ENCODE results near the gene HRH3. TPM values are rescaled to one million over a fixed set of nuclear protein-coding genes. Genes with fewer than 3 reads are reported as not detected.

HRH3 gene
- total RNA-seq, 1 experiment from 2014 or later = not detected

DNA sequence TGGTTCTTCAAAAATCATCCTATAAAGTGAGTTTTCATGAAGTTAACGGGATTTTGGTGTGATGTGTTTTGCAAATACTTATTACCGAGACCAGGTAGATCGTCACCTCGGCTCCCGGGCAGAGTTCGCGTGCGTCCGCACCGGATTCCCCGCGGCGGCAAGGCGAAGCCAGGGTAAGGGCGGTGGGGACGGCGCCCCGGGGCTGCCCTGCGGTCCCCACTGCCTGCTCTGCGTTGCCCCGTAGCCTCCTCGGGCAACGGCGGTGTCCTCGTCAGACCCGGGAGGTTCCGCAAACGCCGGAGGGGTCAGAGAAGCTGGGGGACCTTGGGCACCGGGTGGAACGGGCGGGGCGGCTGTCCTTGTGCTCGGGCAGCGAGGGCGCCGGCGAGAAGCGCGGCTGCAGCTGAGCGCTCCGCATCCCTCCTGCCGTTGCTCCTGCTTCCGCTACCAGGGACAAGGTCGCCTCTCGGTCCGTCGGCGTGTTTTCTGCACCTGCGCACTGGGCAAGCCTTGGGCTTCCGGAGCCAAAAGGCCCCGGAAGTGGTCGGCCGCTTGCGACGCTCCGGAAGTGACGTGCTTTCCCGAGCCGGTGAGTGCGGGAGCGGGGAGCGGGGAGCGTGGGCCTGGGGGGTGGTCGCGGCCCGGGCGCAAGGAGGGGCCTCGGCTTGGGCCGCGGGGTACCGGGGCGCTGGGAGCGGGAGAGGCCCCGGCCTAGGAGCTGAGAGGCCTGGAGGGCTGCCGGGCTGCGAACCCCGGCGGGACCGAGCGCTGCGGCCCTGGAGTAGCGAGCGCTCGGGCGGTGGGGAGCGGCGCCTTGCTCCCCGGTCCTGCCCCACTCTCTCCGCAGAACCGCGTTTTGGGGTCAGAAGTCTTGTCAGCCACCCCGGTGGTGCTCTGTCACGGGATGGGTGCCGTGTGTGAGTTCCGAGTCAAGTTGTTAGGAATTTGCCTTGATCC is 37.3 kb downstream of the HRH3 start, which contains the start of gene MTG2:
Gene MTG2, plus strand, starts transcription at position 560 of the 957 bp plus-strand sequence. CDS start 10,393 bp downstream, outside the sequence.
- BruUV-seq (replicated peaks) = no TSS peak
- DNase-seq = peak; percentile 100
- Mint-ChIP-seq H3K36me3 (ENCODE audit: insufficient read depth, unreplicated experiment) (peaks cover 62% of the 10 kb centered on the region), H3K27me3 (ENCODE audit: insufficient read depth, unreplicated experiment) (no peaks in the 10 kb centered on the region), H3K9me3 (ENCODE audit: unreplicated experiment) (no peaks in the 10 kb centered on the region), H3K4me1 (ENCODE audit: low read depth, unreplicated experiment) (peaks cover 30% of the 10 kb centered on the region), H3K4me3 (ENCODE audit: unreplicated experiment) (peak within 1 kb of the TSS; percentile 96), H3K27ac (ENCODE audit: unreplicated experiment) (peak within 1 kb of the TSS; percentile 99)
- no peaks in the 10 kb centered on the region for H3K36me3 ChIP-seq (ENCODE audit: control insufficient read depth, insufficient read depth, low read length)
- CTCF ChIA-PET = interaction anchor here (0.9 kb wide), 1 partner anchor 56 kb away, joined by 3 read pairs; the partner anchor contains the start of gene OSBPL2
- peaks cover 23% of the 10 kb centered on the region for H3K4me1 ChIP-seq
- no peaks in the 10 kb centered on the region for H3K27me3 ChIP-seq (replicated peaks; ENCODE audit: control insufficient read depth, insufficient read depth, low read length)
- TF ChIP-seq, protein P1, sequence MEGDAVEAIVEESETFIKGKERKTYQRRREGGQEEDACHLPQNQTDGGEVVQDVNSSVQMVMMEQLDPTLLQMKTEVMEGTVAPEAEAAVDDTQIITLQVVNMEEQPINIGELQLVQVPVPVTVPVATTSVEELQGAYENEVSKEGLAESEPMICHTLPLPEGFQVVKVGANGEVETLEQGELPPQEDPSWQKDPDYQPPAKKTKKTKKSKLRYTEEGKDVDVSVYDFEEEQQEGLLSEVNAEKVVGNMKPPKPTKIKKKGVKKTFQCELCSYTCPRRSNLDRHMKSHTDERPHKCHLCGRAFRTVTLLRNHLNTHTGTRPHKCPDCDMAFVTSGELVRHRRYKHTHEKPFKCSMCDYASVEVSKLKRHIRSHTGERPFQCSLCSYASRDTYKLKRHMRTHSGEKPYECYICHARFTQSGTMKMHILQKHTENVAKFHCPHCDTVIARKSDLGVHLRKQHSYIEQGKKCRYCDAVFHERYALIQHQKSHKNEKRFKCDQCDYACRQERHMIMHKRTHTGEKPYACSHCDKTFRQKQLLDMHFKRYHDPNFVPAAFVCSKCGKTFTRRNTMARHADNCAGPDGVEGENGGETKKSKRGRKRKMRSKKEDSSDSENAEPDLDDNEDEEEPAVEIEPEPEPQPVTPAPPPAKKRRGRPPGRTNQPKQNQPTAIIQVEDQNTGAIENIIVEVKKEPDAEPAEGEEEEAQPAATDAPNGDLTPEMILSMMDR (IDR thresholded peaks at IDR 0.05; ENCODE audit: insufficient read depth in 1 of 2, low read depth in 1 of 2, low read length in 1 of 2, severe bottlenecking in 1 of 2, unreplicated experiment in 1 of 2) = no peak
- POLR2A ChIA-PET = interaction anchor here (0.7 kb wide), 1 partner anchor 116 kb away, joined by 3 read pairs; no protein-coding TSS in a partner anchor
- H3K4me3 ChIP-seq (ENCODE audit: low read depth, low read length) = peak within 1 kb of the TSS; percentile 80
- H3K9me3 ChIP-seq = no peaks in the 10 kb centered on the region
- intact Hi-C loops (cut with micrococcal nuclease; ENCODE audit: unreplicated experiment) = loop anchor here (1.0 to 2.0 kb wide), 2 partner anchors 39 to 56 kb away; partner anchors contain the start of genes OSBPL2, PSMA7 and SS18L1

DNA sequence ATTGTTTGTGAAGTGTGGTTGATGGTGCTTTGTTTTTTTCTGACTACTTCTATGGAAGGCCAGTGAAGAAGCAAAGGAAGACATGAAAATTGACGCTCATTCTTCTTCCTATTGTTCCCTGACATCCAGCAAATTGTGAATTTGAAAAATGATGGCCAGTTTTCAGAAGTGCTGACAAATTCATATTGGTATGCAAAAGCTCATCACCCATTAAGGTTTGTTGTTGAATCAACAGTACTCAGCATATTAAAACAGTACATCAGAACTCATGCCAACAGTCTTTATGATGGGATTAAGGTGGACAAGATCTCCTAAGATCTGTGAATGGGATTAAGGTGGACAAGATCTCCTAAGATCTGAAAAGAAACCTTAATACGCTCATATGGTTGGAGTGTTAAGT is 38.3 kb downstream of the HRH3 start:
- ChIA-PET CTCF (no interaction called here), POLR2A (no interaction called here)
- H3K9me3 Mint-ChIP-seq (ENCODE audit: unreplicated experiment) = no peaks in the 10 kb centered on the region
- peaks cover 67% of the 10 kb centered on the region for H3K36me3 Mint-ChIP-seq (ENCODE audit: insufficient read depth, unreplicated experiment)
- Histone ChIP-seq H3K9me3 (no peaks in the 10 kb centered on the region), H3K36me3 (ENCODE audit: control insufficient read depth, insufficient read depth, low read length) (no peaks in the 10 kb centered on the region), H3K4me3 (ENCODE audit: low read depth, low read length) (peak overlapping the region; percentile 80), H3K27me3 (replicated peaks; ENCODE audit: control insufficient read depth, insufficient read depth, low read length) (no peaks in the 10 kb centered on the region), H3K4me1 (peaks cover 13% of the 10 kb centered on the region)
- H3K27ac Mint-ChIP-seq (ENCODE audit: unreplicated experiment) = peak overlapping the region; percentile 99
- DNase-seq = no peak
- H3K4me1 Mint-ChIP-seq (ENCODE audit: low read depth, unreplicated experiment) = peaks cover 23% of the 10 kb centered on the region
- H3K4me3 Mint-ChIP-seq (ENCODE audit: unreplicated experiment) = peak overlapping the region; percentile 96
- TF ChIP-seq, protein P1 (IDR thresholded peaks at IDR 0.05; ENCODE audit: insufficient read depth in 1 of 2, low read depth in 1 of 2, low read length in 1 of 2, severe bottlenecking in 1 of 2, unreplicated experiment in 1 of 2) = no peak
- BruUV-seq (replicated peaks) = TSS peak; percentile 86
- no peaks in the 10 kb centered on the region for H3K27me3 Mint-ChIP-seq (ENCODE audit: insufficient read depth, unreplicated experiment)
- intact Hi-C loops (cut with micrococcal nuclease; ENCODE audit: unreplicated experiment) = loop anchor here (1.0 to 2.0 kb wide), 2 partner anchors 39 to 57 kb away; partner anchors contain the start of genes OSBPL2, PSMA7 and SS18L1

DNA sequence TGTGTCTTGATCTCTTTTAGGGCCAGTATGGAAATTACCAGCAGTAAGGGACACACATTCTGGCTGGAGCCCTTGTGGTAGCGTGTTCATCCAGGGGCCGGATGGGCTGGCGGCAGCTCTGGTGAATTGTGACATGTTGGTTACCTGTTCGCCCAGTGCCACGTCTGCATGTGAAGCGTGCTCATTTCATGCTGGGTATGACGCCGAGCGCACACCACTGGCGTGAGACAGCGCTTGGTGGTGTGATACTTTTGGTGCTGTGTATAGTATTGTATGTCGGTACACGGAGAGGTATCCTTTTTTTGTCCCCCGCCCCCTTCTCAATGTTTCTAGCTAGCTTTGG is 40.9 kb downstream of the HRH3 start:
- DNase-seq = no peak
- Mint-ChIP-seq H3K36me3 (ENCODE audit: insufficient read depth, unreplicated experiment) (peaks cover 70% of the 10 kb centered on the region), H3K9me3 (ENCODE audit: unreplicated experiment) (no peaks in the 10 kb centered on the region), H3K27ac (ENCODE audit: unreplicated experiment) (no peak overlapping the region), H3K4me1 (ENCODE audit: low read depth, unreplicated experiment) (peaks cover 14% of the 10 kb centered on the region), H3K4me3 (ENCODE audit: unreplicated experiment) (no peak overlapping the region), H3K27me3 (ENCODE audit: insufficient read depth, unreplicated experiment) (no peaks in the 10 kb centered on the region)
- ChIA-PET CTCF (no interaction called here), POLR2A (no interaction called here)
- no peaks in the 10 kb centered on the region for H3K27me3 ChIP-seq (replicated peaks; ENCODE audit: control insufficient read depth, insufficient read depth, low read length)
- no TSS peak for BruUV-seq (replicated peaks)
- H3K4me3 ChIP-seq (ENCODE audit: low read depth, low read length) = no peak overlapping the region
- 0 out of 2 replicates have a peak, but pooled peaks cover 4% of the 10 kb centered on the region for H3K36me3 ChIP-seq (ENCODE audit: control insufficient read depth, insufficient read depth, low read length)
- H3K9me3 ChIP-seq = no peaks in the 10 kb centered on the region
- TF ChIP-seq, protein P1 (IDR thresholded peaks at IDR 0.05; ENCODE audit: insufficient read depth in 1 of 2, low read depth in 1 of 2, low read length in 1 of 2, severe bottlenecking in 1 of 2, unreplicated experiment in 1 of 2) = no peak
- intact Hi-C loops (cut with micrococcal nuclease; ENCODE audit: unreplicated experiment) = no loop called here
- peaks cover 10% of the 10 kb centered on the region for H3K4me1 ChIP-seq

Measured in Caco-2 (cell line).